ENCODE results near the gene PCSK5. TPM values are rescaled to one million over a fixed set of nuclear protein-coding genes. Genes with fewer than 3 reads are reported as not detected.
"Not testable (repeated sequence)": the region's sequence is repeated elsewhere in the genome, so short reads cannot be mapped to it uniquely, and the experiment has no call there.

Gene PCSK5
- polyA plus RNA-seq, 2 donors: 4.2 to 6.1 TPM

- Histone ChIP-seq H3K9me3 (ENCODE audit: control insufficient read depth in 2 of 2, insufficient read depth in 1 of 2, low read depth in 1 of 2, low read length in 1 of 2) (no peaks in the 10 kb centered on the region), H3K27me3 (ENCODE audit: control insufficient read depth in 1 of 2, insufficient read depth in 2 of 2, low read length in 2 of 2) (no peaks in the 10 kb centered on the region), H3K36me3 (ENCODE audit: control insufficient read depth in 2 of 2, insufficient read depth in 2 of 2, low read length in 1 of 2) (no peaks in the 10 kb centered on the region), H3K4me1 (ENCODE audit: control insufficient read depth in 2 of 2, insufficient read depth in 2 of 2, low read length in 1 of 2) (no peaks in the 10 kb centered on the region), H3K27ac (ENCODE audit: low read depth in 2 of 2, low read length in 1 of 2) (no peak overlapping the region), H3K4me3 (ENCODE audit: low read depth in 1 of 2, low read length in 2 of 2) (no peak overlapping the region)
- 79 to 85% methylated on average over 3 of the region's 3 CpGs for WGBS, 2 donors
Observed at GRCh38 chr9:76044266-76044819, 153.9 kb downstream of the PCSK5 start.

- Histone ChIP-seq H3K9me3 (ENCODE audit: control insufficient read depth in 2 of 2, insufficient read depth in 1 of 2, low read depth in 1 of 2, low read length in 1 of 2) (no peaks in the 10 kb centered on the region), H3K4me1 (ENCODE audit: control insufficient read depth in 2 of 2, insufficient read depth in 2 of 2, low read length in 1 of 2) (no peaks in the 10 kb centered on the region), H3K36me3 (ENCODE audit: control insufficient read depth in 2 of 2, insufficient read depth in 2 of 2, low read length in 1 of 2) (no peaks in the 10 kb centered on the region), H3K4me3 (ENCODE audit: low read depth in 1 of 2, low read length in 2 of 2) (no peak overlapping the region), H3K27ac (ENCODE audit: low read depth in 2 of 2, low read length in 1 of 2) (no peak overlapping the region), H3K27me3 (ENCODE audit: control insufficient read depth in 1 of 2, insufficient read depth in 2 of 2, low read length in 2 of 2) (no peaks in the 10 kb centered on the region)
- WGBS, 2 donors: 70 to 75% methylated on average over 2 of the region's 2 CpGs
Observed at GRCh38 chr9:76045221-76045620, 154.7 kb downstream of the PCSK5 start.

- no peak overlapping the region for H3K4me3 ChIP-seq (ENCODE audit: low read depth in 1 of 2, low read length in 2 of 2)
- WGBS, 2 donors: 69 to 87% methylated on average over 2 of the region's 2 CpGs
- no peaks in the 10 kb centered on the region for H3K4me1 ChIP-seq (ENCODE audit: control insufficient read depth in 2 of 2, insufficient read depth in 2 of 2, low read length in 1 of 2)
- no peaks in the 10 kb centered on the region for H3K27me3 ChIP-seq (ENCODE audit: control insufficient read depth in 1 of 2, insufficient read depth in 2 of 2, low read length in 2 of 2)
- no peak overlapping the region for H3K27ac ChIP-seq (ENCODE audit: low read depth in 2 of 2, low read length in 1 of 2)
- no peaks in the 10 kb centered on the region for H3K36me3 ChIP-seq (ENCODE audit: control insufficient read depth in 2 of 2, insufficient read depth in 2 of 2, low read length in 1 of 2)
- no peaks in the 10 kb centered on the region for H3K9me3 ChIP-seq (ENCODE audit: control insufficient read depth in 2 of 2, insufficient read depth in 1 of 2, low read depth in 1 of 2, low read length in 1 of 2)
Observed at GRCh38 chr9:76049341-76049740, 158.9 kb downstream of the PCSK5 start.

- H3K9me3 ChIP-seq (ENCODE audit: control insufficient read depth in 2 of 2, insufficient read depth in 1 of 2, low read depth in 1 of 2, low read length in 1 of 2): no peaks in the 10 kb centered on the region
- no peaks in the 10 kb centered on the region for H3K4me1 ChIP-seq (ENCODE audit: control insufficient read depth in 2 of 2, insufficient read depth in 2 of 2, low read length in 1 of 2)
- 94 to 97% methylated on average over 11 of the region's 11 CpGs for WGBS, 2 donors
- no peak overlapping the region for H3K4me3 ChIP-seq (ENCODE audit: low read depth in 1 of 2, low read length in 2 of 2)
- peaks cover 2 to 7% of the 10 kb centered on the region in 2 donors for H3K36me3 ChIP-seq (ENCODE audit: control insufficient read depth in 2 of 2, insufficient read depth in 2 of 2, low read length in 1 of 2)
- no peaks in the 10 kb centered on the region for H3K27me3 ChIP-seq (ENCODE audit: control insufficient read depth in 1 of 2, insufficient read depth in 2 of 2, low read length in 2 of 2)
- no peak overlapping the region for H3K27ac ChIP-seq (ENCODE audit: low read depth in 2 of 2, low read length in 1 of 2)
Observed at GRCh38 chr9:76067696-76068095, 177.2 kb downstream of the PCSK5 start.

GRCh38 chr9:76077537-76077936 is 187.1 kb downstream of the PCSK5 start:
- no peaks in the 10 kb centered on the region for H3K27me3 ChIP-seq (ENCODE audit: control insufficient read depth in 1 of 2, insufficient read depth in 2 of 2, low read length in 2 of 2)
- peaks cover 0 to 1% of the 10 kb centered on the region in 2 donors for H3K36me3 ChIP-seq (ENCODE audit: control insufficient read depth in 2 of 2, insufficient read depth in 2 of 2, low read length in 1 of 2)
- H3K4me1 ChIP-seq (ENCODE audit: control insufficient read depth in 2 of 2, insufficient read depth in 2 of 2, low read length in 1 of 2): no peaks in the 10 kb centered on the region
- no peaks in the 10 kb centered on the region for H3K9me3 ChIP-seq (ENCODE audit: control insufficient read depth in 2 of 2, insufficient read depth in 1 of 2, low read depth in 1 of 2, low read length in 1 of 2)
- no peak overlapping the region for H3K4me3 ChIP-seq (ENCODE audit: low read depth in 1 of 2, low read length in 2 of 2)
- no peak overlapping the region for H3K27ac ChIP-seq (ENCODE audit: low read depth in 2 of 2, low read length in 1 of 2)

- not testable (repeated sequence) for H3K4me3 ChIP-seq (ENCODE audit: low read depth in 1 of 2, low read length in 2 of 2); H3K27ac ChIP-seq (ENCODE audit: low read depth in 2 of 2, low read length in 1 of 2); H3K4me1 ChIP-seq (ENCODE audit: control insufficient read depth in 2 of 2, insufficient read depth in 2 of 2, low read length in 1 of 2); H3K27me3 ChIP-seq (ENCODE audit: control insufficient read depth in 1 of 2, insufficient read depth in 2 of 2, low read length in 2 of 2); H3K36me3 ChIP-seq (ENCODE audit: control insufficient read depth in 2 of 2, insufficient read depth in 2 of 2, low read length in 1 of 2); H3K9me3 ChIP-seq (ENCODE audit: control insufficient read depth in 2 of 2, insufficient read depth in 1 of 2, low read depth in 1 of 2, low read length in 1 of 2)
- WGBS, 2 donors: 93 to 95% methylated on average over 5 of the region's 5 CpGs
Observed at GRCh38 chr9:76081281-76081680, 190.8 kb downstream of the PCSK5 start.

- no peak overlapping the region for H3K4me3 ChIP-seq (ENCODE audit: low read depth in 1 of 2, low read length in 2 of 2)
- H3K4me1 ChIP-seq (ENCODE audit: control insufficient read depth in 2 of 2, insufficient read depth in 2 of 2, low read length in 1 of 2): no peaks in the 10 kb centered on the region
- H3K9me3 ChIP-seq (ENCODE audit: control insufficient read depth in 2 of 2, insufficient read depth in 1 of 2, low read depth in 1 of 2, low read length in 1 of 2): no peaks in the 10 kb centered on the region
- no peaks in the 10 kb centered on the region for H3K27me3 ChIP-seq (ENCODE audit: control insufficient read depth in 1 of 2, insufficient read depth in 2 of 2, low read length in 2 of 2)
- H3K27ac ChIP-seq (ENCODE audit: low read depth in 2 of 2, low read length in 1 of 2): no peak overlapping the region
- H3K36me3 ChIP-seq (ENCODE audit: control insufficient read depth in 2 of 2, insufficient read depth in 2 of 2, low read length in 1 of 2): no peaks in the 10 kb centered on the region
Observed at GRCh38 chr9:76082057-76082456, 191.6 kb downstream of the PCSK5 start.

- 83 to 84% methylated on average over 2 of the region's 2 CpGs for WGBS, 2 donors
- H3K4me1 ChIP-seq (ENCODE audit: control insufficient read depth in 2 of 2, insufficient read depth in 2 of 2, low read length in 1 of 2): no peaks in the 10 kb centered on the region
- H3K4me3 ChIP-seq (ENCODE audit: low read depth in 1 of 2, low read length in 2 of 2): no peak overlapping the region
- no peaks in the 10 kb centered on the region for H3K36me3 ChIP-seq (ENCODE audit: control insufficient read depth in 2 of 2, insufficient read depth in 2 of 2, low read length in 1 of 2)
- no peak overlapping the region for H3K27ac ChIP-seq (ENCODE audit: low read depth in 2 of 2, low read length in 1 of 2)
- H3K9me3 ChIP-seq (ENCODE audit: control insufficient read depth in 2 of 2, insufficient read depth in 1 of 2, low read depth in 1 of 2, low read length in 1 of 2): no peaks in the 10 kb centered on the region
- H3K27me3 ChIP-seq (ENCODE audit: control insufficient read depth in 1 of 2, insufficient read depth in 2 of 2, low read length in 2 of 2): no peaks in the 10 kb centered on the region
Observed at GRCh38 chr9:76085596-76085995, 195.1 kb downstream of the PCSK5 start.

- no peak overlapping the region for H3K27ac ChIP-seq (ENCODE audit: low read depth in 2 of 2, low read length in 1 of 2)
- no peaks in the 10 kb centered on the region for H3K36me3 ChIP-seq (ENCODE audit: control insufficient read depth in 2 of 2, insufficient read depth in 2 of 2, low read length in 1 of 2)
- H3K4me3 ChIP-seq (ENCODE audit: low read depth in 1 of 2, low read length in 2 of 2): no peak overlapping the region
- H3K27me3 ChIP-seq (ENCODE audit: control insufficient read depth in 1 of 2, insufficient read depth in 2 of 2, low read length in 2 of 2): no peaks in the 10 kb centered on the region
- H3K9me3 ChIP-seq (ENCODE audit: control insufficient read depth in 2 of 2, insufficient read depth in 1 of 2, low read depth in 1 of 2, low read length in 1 of 2): no peaks in the 10 kb centered on the region
- no peaks in the 10 kb centered on the region for H3K4me1 ChIP-seq (ENCODE audit: control insufficient read depth in 2 of 2, insufficient read depth in 2 of 2, low read length in 1 of 2)
- 76 to 85% methylated on average over 1 of the region's 1 CpG for WGBS, 2 donors
Observed at GRCh38 chr9:76086539-76086938, 196.1 kb downstream of the PCSK5 start.

- H3K9me3 ChIP-seq (ENCODE audit: control insufficient read depth in 2 of 2, insufficient read depth in 1 of 2, low read depth in 1 of 2, low read length in 1 of 2): no peaks in the 10 kb centered on the region
- peaks cover 0 to 2% of the 10 kb centered on the region in 2 donors for H3K36me3 ChIP-seq (ENCODE audit: control insufficient read depth in 2 of 2, insufficient read depth in 2 of 2, low read length in 1 of 2)
- no peaks in the 10 kb centered on the region for H3K27me3 ChIP-seq (ENCODE audit: control insufficient read depth in 1 of 2, insufficient read depth in 2 of 2, low read length in 2 of 2)
- WGBS, 2 donors: 99 to 100% methylated on average over 1 of the region's 1 CpG
- no peak overlapping the region for H3K4me3 ChIP-seq (ENCODE audit: low read depth in 1 of 2, low read length in 2 of 2)
- H3K27ac ChIP-seq (ENCODE audit: low read depth in 2 of 2, low read length in 1 of 2): no peak overlapping the region
- H3K4me1 ChIP-seq (ENCODE audit: control insufficient read depth in 2 of 2, insufficient read depth in 2 of 2, low read length in 1 of 2): no peaks in the 10 kb centered on the region
Observed at GRCh38 chr9:76087976-76088375, 197.5 kb downstream of the PCSK5 start.

Data from esophagus (tissue), 2 donors.